ENCODE measurements around the gene OXA1L. TPM values are rescaled to one million over a fixed set of nuclear protein-coding genes. Genes with fewer than 3 reads are reported as not detected.
A peak's percentile ranks its signal among the peaks of the same experiment; 100 is the strongest.
"Not testable (repeated sequence)": the region's sequence is repeated elsewhere in the genome, so short reads cannot be mapped to it uniquely, and the experiment has no call there.

Gene OXA1L
- total RNA-seq, 1 experiment from 2014 or later = 146 TPM

- no peaks in the 10 kb centered on the region for H3K79me2 ChIP-seq (ENCODE audit: low read length)
- H3K4me2 ChIP-seq (ENCODE audit: low read length) = no peak overlapping the region
- TF ChIP-seq CTCF (conservative IDR thresholded peaks at IDR 0.05; ENCODE audit: low read depth, low read length) (no peak), EZH2 (IDR thresholded peaks at IDR 0.05; ENCODE audit: low read length, unreplicated experiment) (no peak), EZH2phosphoT487 (IDR thresholded peaks at IDR 0.05; ENCODE audit: borderline replicate concordance, low read length) (no peak)
- H3K36me3 ChIP-seq (ENCODE audit: low read depth, low read length) = no peaks in the 10 kb centered on the region
- H3K27ac ChIP-seq (ENCODE audit: low read length) = no peak overlapping the region
- no peaks in the 10 kb centered on the region for H3K27me3 ChIP-seq (ENCODE audit: low read length)
- intact Hi-C loops (cut with micrococcal nuclease) = no loop called here
- H3K9me2 ChIP-seq (replicated peaks; ENCODE audit: low read length) = no peaks in the 10 kb centered on the region
- no peaks in the 10 kb centered on the region for H3K9me3 ChIP-seq (ENCODE audit: low read length)
- no peak for ATAC-seq
- H2AFZ ChIP-seq (ENCODE audit: low read length) = no peak overlapping the region
- DNase-seq = no peak
- ChIA-PET POLR2A (ENCODE audit: unreplicated experiment) (no interaction called here), CTCF (no interaction called here)
- no peaks in the 10 kb centered on the region for H3F3A ChIP-seq (ENCODE audit: low read length, unreplicated experiment)
- no peak overlapping the region for H3K9ac ChIP-seq (ENCODE audit: low read length)
- BruUV-seq (replicated peaks) = no TSS peak
- no peak overlapping the region for H3K4me3 ChIP-seq (ENCODE audit: low read length)
- no peaks in the 10 kb centered on the region for H4K20me1 ChIP-seq (ENCODE audit: low read length)
- peaks cover 20% of the 10 kb centered on the region for H3K4me1 ChIP-seq (ENCODE audit: insufficient read depth, low read length)
Observed at GRCh38 chr14:22786685-22787084, 20.2 kb downstream of the OXA1L start.

GRCh38 chr14:22791301-22791700 lies 24.8 kb downstream of the OXA1L start:
- peak; percentile 57 for ATAC-seq
- DNase-seq = peak; percentile 50
- no peak for TF ChIP-seq EZH2phosphoT487 (IDR thresholded peaks at IDR 0.05; ENCODE audit: borderline replicate concordance, low read length)
- no peak for TF ChIP-seq CTCF (conservative IDR thresholded peaks at IDR 0.05; ENCODE audit: low read depth, low read length)
- TF ChIP-seq EZH2 (IDR thresholded peaks at IDR 0.05; ENCODE audit: low read length, unreplicated experiment) = no peak
- no peak overlapping the region for H3K4me3 ChIP-seq (ENCODE audit: low read length)
- peaks cover 18% of the 10 kb centered on the region for H3K4me1 ChIP-seq (ENCODE audit: insufficient read depth, low read length)
- H3K4me2 ChIP-seq (ENCODE audit: low read length) = no peak overlapping the region
- no peaks in the 10 kb centered on the region for H3K9me2 ChIP-seq (replicated peaks; ENCODE audit: low read length)
- peak overlapping the region; percentile 34; the same call in 1 of the 2 replicates for H2AFZ ChIP-seq (ENCODE audit: low read length)
- H3K79me2 ChIP-seq (ENCODE audit: low read length) = no peaks in the 10 kb centered on the region
- no peak overlapping the region for H3K27ac ChIP-seq (ENCODE audit: low read length)
- POLR2A ChIA-PET (ENCODE audit: unreplicated experiment) = no interaction called here
- no peaks in the 10 kb centered on the region for H3K9me3 ChIP-seq (ENCODE audit: low read length)
- H3K27me3 ChIP-seq (ENCODE audit: low read length) = no peaks in the 10 kb centered on the region
- no peaks in the 10 kb centered on the region for H3K36me3 ChIP-seq (ENCODE audit: low read depth, low read length)
- no TSS peak for BruUV-seq (replicated peaks)
- H4K20me1 ChIP-seq (ENCODE audit: low read length) = no peaks in the 10 kb centered on the region
- intact Hi-C loops (cut with micrococcal nuclease) = no loop called here
- H3K9ac ChIP-seq (ENCODE audit: low read length) = no peak overlapping the region
- no peaks in the 10 kb centered on the region for H3F3A ChIP-seq (ENCODE audit: low read length, unreplicated experiment)
- CTCF ChIA-PET = interaction anchor here (0.7 kb wide), 1 partner anchor 68 kb away, joined by 8 read pairs; no protein-coding TSS in a partner anchor

DNA sequence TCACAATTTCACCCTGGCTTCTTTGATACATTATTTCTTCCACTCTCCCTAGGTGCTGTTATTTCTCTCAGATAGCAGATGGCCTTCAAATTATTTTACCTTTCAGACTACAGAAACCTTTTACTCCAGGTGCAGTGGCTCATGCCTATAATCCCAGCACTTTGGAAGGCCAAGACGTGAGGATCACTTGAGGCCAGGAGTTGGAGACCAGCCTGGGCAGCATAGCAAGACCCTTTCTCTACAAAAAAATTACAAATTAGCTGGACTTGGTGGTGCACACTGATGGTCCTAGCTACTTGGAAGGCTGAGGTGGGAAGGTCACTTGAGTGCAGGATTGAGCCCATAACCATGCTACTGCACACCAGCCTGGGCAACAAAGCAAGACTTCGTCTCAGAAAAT lies 25.7 kb downstream of the OXA1L start:
- H3K27ac ChIP-seq (ENCODE audit: low read length) = no peak overlapping the region
- H3K4me2 ChIP-seq (ENCODE audit: low read length) = no peak overlapping the region
- no peak overlapping the region for H3K9ac ChIP-seq (ENCODE audit: low read length)
- no peaks in the 10 kb centered on the region for H3K27me3 ChIP-seq (ENCODE audit: low read length)
- intact Hi-C loops (cut with micrococcal nuclease) = no loop called here
- H3K36me3 ChIP-seq (ENCODE audit: low read depth, low read length) = no peaks in the 10 kb centered on the region
- H4K20me1 ChIP-seq (ENCODE audit: low read length) = no peaks in the 10 kb centered on the region
- no peak overlapping the region for H3K4me3 ChIP-seq (ENCODE audit: low read length)
- no peaks in the 10 kb centered on the region for H3K9me2 ChIP-seq (replicated peaks; ENCODE audit: low read length)
- no peak for DNase-seq
- ChIA-PET CTCF (no interaction called here), POLR2A (ENCODE audit: unreplicated experiment) (no interaction called here)
- no TSS peak for BruUV-seq (replicated peaks)
- peaks cover 18% of the 10 kb centered on the region for H3K4me1 ChIP-seq (ENCODE audit: insufficient read depth, low read length)
- ATAC-seq = no peak
- no peak overlapping the region for H2AFZ ChIP-seq (ENCODE audit: low read length)
- no peaks in the 10 kb centered on the region for H3K79me2 ChIP-seq (ENCODE audit: low read length)
- no peaks in the 10 kb centered on the region for H3F3A ChIP-seq (ENCODE audit: low read length, unreplicated experiment)
- TF ChIP-seq EZH2 (IDR thresholded peaks at IDR 0.05; ENCODE audit: low read length, unreplicated experiment) (no peak), CTCF (conservative IDR thresholded peaks at IDR 0.05; ENCODE audit: low read depth, low read length) (no peak), EZH2phosphoT487 (IDR thresholded peaks at IDR 0.05; ENCODE audit: borderline replicate concordance, low read length) (no peak)
- no peaks in the 10 kb centered on the region for H3K9me3 ChIP-seq (ENCODE audit: low read length)

DNA sequence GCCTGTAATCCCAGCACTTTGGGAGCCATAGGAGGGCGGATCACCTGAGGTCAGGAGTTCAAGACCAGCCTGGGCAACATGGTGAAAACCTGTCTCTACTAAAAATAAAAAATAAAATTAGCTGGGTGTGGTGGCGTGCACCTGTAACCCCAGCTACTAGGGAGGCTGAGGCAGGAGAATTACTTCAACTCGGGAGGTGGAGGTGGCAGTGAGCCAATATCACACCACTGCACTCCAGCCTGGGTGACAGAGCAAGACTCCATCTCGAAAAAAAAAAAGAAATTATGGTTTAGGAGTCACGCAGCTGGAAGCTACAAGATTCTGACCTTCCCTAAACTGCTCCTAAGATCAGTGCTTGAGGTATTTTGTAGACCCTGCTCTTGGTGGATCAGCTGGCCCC lies 27.1 kb downstream of the OXA1L start:
- H3K36me3 ChIP-seq (ENCODE audit: low read depth, low read length); CTCF ChIA-PET; H3K9ac ChIP-seq (ENCODE audit: low read length); BruUV-seq (replicated peaks); H3K27ac ChIP-seq (ENCODE audit: low read length); H3K79me2 ChIP-seq (ENCODE audit: low read length); intact Hi-C loops (cut with micrococcal nuclease); H3F3A ChIP-seq (ENCODE audit: low read length, unreplicated experiment); H3K9me2 ChIP-seq (replicated peaks; ENCODE audit: low read length); H3K9me3 ChIP-seq (ENCODE audit: low read length); H3K4me3 ChIP-seq (ENCODE audit: low read length); H3K4me2 ChIP-seq (ENCODE audit: low read length); DNase-seq; ATAC-seq; POLR2A ChIA-PET (ENCODE audit: unreplicated experiment); H4K20me1 ChIP-seq (ENCODE audit: low read length); H2AFZ ChIP-seq (ENCODE audit: low read length); H3K27me3 ChIP-seq (ENCODE audit: low read length): not testable (repeated sequence)
- peaks cover 18% of the 10 kb centered on the region for H3K4me1 ChIP-seq (ENCODE audit: insufficient read depth, low read length)

Data from PC-3 (cell line).